Muscle of leg (tissue), 11 donors: ENCODE data around the gene CTNNA2. TPM values are rescaled to one million over a fixed set of nuclear protein-coding genes. Genes with fewer than 3 reads are reported as not detected.

Experiments used
- DNase-seq: peaks from one replicate; pipeline ENCODE4 v3.0.0; 2013
- H3K27ac ChIP-seq: one replicate; pipeline ENCODE4 v1.5.1; 2013; ENCODE audit warnings: mild to moderate bottlenecking, low read length, control low read depth
- H3K27me3 ChIP-seq: one replicate; pipeline ENCODE4 v1.6.1; 2013; ENCODE audit warnings: low read length; ENCODE audit not compliant: control insufficient read depth, insufficient read depth
- H3K36me3 ChIP-seq: one replicate; pipeline ENCODE4 v1.6.1; 2013; ENCODE audit warnings: low read length; ENCODE audit not compliant: control insufficient read depth, insufficient read depth
- H3K4me1 ChIP-seq: one replicate; pipeline ENCODE4 v1.6.1; 2013; ENCODE audit warnings: low read length; ENCODE audit not compliant: control insufficient read depth, insufficient read depth
- H3K4me3 ChIP-seq: one replicate; pipeline ENCODE4 v1.5.1; 2013; ENCODE audit warnings: low read length, control low read depth
- H3K9me3 ChIP-seq: replicated peaks from 2 replicates; pipeline ENCODE4 v1.6.1; 2013; ENCODE audit warnings: low read depth, low read length; ENCODE audit not compliant: control insufficient read depth
- WGBS: methylation state at CpG from one replicate; pipeline ENCODE4 v1.1.5; 2013; ENCODE audit warnings: missing lambda C conversion rate; ENCODE audit not compliant: insufficient coverage; 5-methylcytosine and 5-hydroxymethylcytosine counted together
- polyA plus RNA-seq, 8 donors: library from polyadenylated mRNA; unstranded; fragments of 120-200 nt; gene quantifications; one replicate each; pipeline versions ENCODE4 v1.2.1 to v1.2.3, GENCODE V29; 2013; ENCODE audit warnings: inconsistent platforms in 1 of 8, low replicate concordance in 1 of 8; ENCODE audit not compliant: insufficient read length in 8 of 8, insufficient read depth in 1 of 8
- total RNA-seq: library from RNA; stranded (reverse); fragments of 120-200 nt; gene quantifications from one replicate; pipeline ENCODE4 v1.2.4, GENCODE V29; 2013

Gene CTNNA2
- total and polyA plus RNA-seq, 9 donors = 0.28 to 1.0 (median 0.69) TPM

GRCh38 chr2:79697200-79697599 lies 184.3 kb downstream of the CTNNA2 start:
- Histone ChIP-seq H3K27me3 (no peaks in the 10 kb centered on the region), H3K36me3 (no peaks in the 10 kb centered on the region), H3K27ac (no peak overlapping the region), H3K4me1 (no peaks in the 10 kb centered on the region), H3K4me3 (no peak overlapping the region), H3K9me3 (peaks cover 5% of the 10 kb centered on the region)
- WGBS = 89% methylated on average over 1 of the region's 2 CpGs
- DNase-seq = no peak

GRCh38 chr2:79700651-79701050 lies 187.8 kb downstream of the CTNNA2 start:
- no CpG with 5 or more reads among the region's 3 CpGs for WGBS
- Histone ChIP-seq H3K9me3 (peaks cover 4% of the 10 kb centered on the region), H3K27me3 (no peaks in the 10 kb centered on the region)

GRCh38 chr2:79702905-79703304 lies 190.1 kb downstream of the CTNNA2 start:
- no peaks in the 10 kb centered on the region for H3K36me3 ChIP-seq
- peaks cover 3% of the 10 kb centered on the region for H3K9me3 ChIP-seq
- DNase-seq = peak; percentile 22
- H3K4me3 ChIP-seq = no peak overlapping the region
- H3K4me1 ChIP-seq = no peaks in the 10 kb centered on the region
- H3K27ac ChIP-seq = no peak overlapping the region
- H3K27me3 ChIP-seq = no peaks in the 10 kb centered on the region
- WGBS = no CpG with 5 or more reads among the region's 1 CpG

More at GRCh38 chr2:79700651-79701050, 187.8 kb downstream of the CTNNA2 start:
- DNase-seq = no peak
- Histone ChIP-seq H3K4me1 (no peaks in the 10 kb centered on the region), H3K36me3 (no peaks in the 10 kb centered on the region), H3K27ac (no peak overlapping the region), H3K4me3 (no peak overlapping the region)

- Histone ChIP-seq H3K9me3 (peaks cover 3% of the 10 kb centered on the region), H3K27me3 (no peaks in the 10 kb centered on the region), H3K4me1 (no peaks in the 10 kb centered on the region), H3K27ac (no peak overlapping the region), H3K36me3 (no peaks in the 10 kb centered on the region), H3K4me3 (no peak overlapping the region)
- peak; percentile 35 for DNase-seq
These were observed 198.2 kb downstream of the CTNNA2 start for GRCh38 chr2:79711098-79711497.

GRCh38 chr2:79713131-79713785 lies 200.4 kb downstream of the CTNNA2 start:
- no peaks in the 10 kb centered on the region for H3K36me3 ChIP-seq
- no CpG with 5 or more reads among the region's 4 CpGs for WGBS
- no peaks in the 10 kb centered on the region for H3K27me3 ChIP-seq
- H3K9me3 ChIP-seq = peaks cover 2% of the 10 kb centered on the region
- no peak overlapping the region for H3K4me3 ChIP-seq
- no peak for DNase-seq
- no peaks in the 10 kb centered on the region for H3K4me1 ChIP-seq
- H3K27ac ChIP-seq = no peak overlapping the region

GRCh38 chr2:79714283-79714682 lies 201.4 kb downstream of the CTNNA2 start:
- H3K36me3 ChIP-seq = no peaks in the 10 kb centered on the region
- no peak for DNase-seq
- H3K4me3 ChIP-seq = no peak overlapping the region
- WGBS = 100% methylated on average over 1 of the region's 1 CpG
- H3K27me3 ChIP-seq = no peaks in the 10 kb centered on the region
- H3K27ac ChIP-seq = no peak overlapping the region
- peaks cover 2% of the 10 kb centered on the region for H3K9me3 ChIP-seq
- no peaks in the 10 kb centered on the region for H3K4me1 ChIP-seq

GRCh38 chr2:79715338-79715737 lies 202.5 kb downstream of the CTNNA2 start:
- WGBS = no CpG with 5 or more reads among the region's 1 CpG
- Histone ChIP-seq H3K36me3 (no peaks in the 10 kb centered on the region), H3K4me1 (no peaks in the 10 kb centered on the region), H3K27me3 (no peaks in the 10 kb centered on the region), H3K4me3 (no peak overlapping the region), H3K9me3 (peaks cover 2% of the 10 kb centered on the region), H3K27ac (no peak overlapping the region)
- no peak for DNase-seq

- no peak for DNase-seq
These were observed 203.4 kb downstream of the CTNNA2 start for GRCh38 chr2:79716266-79716665.

GRCh38 chr2:79717364-79718007 lies 204.6 kb downstream of the CTNNA2 start:
- Histone ChIP-seq H3K4me3 (no peak overlapping the region), H3K27me3 (no peaks in the 10 kb centered on the region), H3K4me1 (no peaks in the 10 kb centered on the region), H3K27ac (no peak overlapping the region), H3K9me3 (peaks cover 2% of the 10 kb centered on the region), H3K36me3 (no peaks in the 10 kb centered on the region)
- 56% methylated on average over 3 of the region's 5 CpGs for WGBS
- DNase-seq = peak; percentile 5

More at GRCh38 chr2:79716266-79716665, 203.4 kb downstream of the CTNNA2 start:
- no peak overlapping the region for H3K4me3 ChIP-seq
- H3K9me3 ChIP-seq = peaks cover 2% of the 10 kb centered on the region
- WGBS = 83% methylated on average over 3 of the region's 4 CpGs
- no peak overlapping the region for H3K27ac ChIP-seq
- H3K36me3 ChIP-seq = no peaks in the 10 kb centered on the region
- no peaks in the 10 kb centered on the region for H3K4me1 ChIP-seq
- no peaks in the 10 kb centered on the region for H3K27me3 ChIP-seq

GRCh38 chr2:79721061-79721460 lies 208.2 kb downstream of the CTNNA2 start:
- peaks cover 6% of the 10 kb centered on the region for H3K9me3 ChIP-seq
- no peaks in the 10 kb centered on the region for H3K36me3 ChIP-seq
- DNase-seq = no peak
- H3K4me1 ChIP-seq = no peaks in the 10 kb centered on the region
- WGBS = no CpG with 5 or more reads among the region's 1 CpG
- no peaks in the 10 kb centered on the region for H3K27me3 ChIP-seq
- H3K27ac ChIP-seq = no peak overlapping the region
- no peak overlapping the region for H3K4me3 ChIP-seq
